Ovary (tissue), 9 donors: Measurements from ENCODE around the gene YIF1A. TPM values are rescaled to one million over a fixed set of nuclear protein-coding genes. Genes with fewer than 3 reads are reported as not detected.

ENCODE experiments used
- DNase-seq, 5 donors: peaks; one replicate each; pipeline ENCODE4 v3.0.0-alpha.2; 2019 to 2020
- H3K27ac ChIP-seq, 2 donors: fragments of 200-600 bp; one replicate each; pipeline versions ENCODE4 v1.5.1 to v1.8.0; 2019 to 2022
- H3K27me3 ChIP-seq: fragments of 200-600 bp; one replicate; pipeline ENCODE4 v1.8.0; 2022
- H3K36me3 ChIP-seq: fragments of 200-600 bp; sonication (generic); one replicate; pipeline ENCODE4 v1.5.1; 2019
- H3K4me1 ChIP-seq: one replicate; pipeline ENCODE4 v1.8.1; 2013; ENCODE audit warnings: mild to moderate bottlenecking, moderate library complexity; ENCODE audit not compliant: insufficient read depth
- H3K4me3 ChIP-seq: fragments of 200-600 bp; sonication (generic); one replicate; pipeline ENCODE4 v1.5.1; 2017
- H3K9me3 ChIP-seq, 2 donors: fragments of 200-600 bp in 1 of 2; sonication (generic) in 1 of 2; one replicate each; pipeline versions ENCODE4 v1.5.1 to v1.8.1; 2013 to 2019; ENCODE audit warnings: mild to moderate bottlenecking in 1 of 2, moderate library complexity in 1 of 2
- CTCF ChIP-seq, 3 donors: fragments of 450-650 bp in 2 of 3; fragments of 200-600 bp in 1 of 3; IDR thresholded peaks; one replicate each; pipeline versions ENCODE4 v1.5.1 to v1.8.0; 2016 to 2022; ENCODE audit warnings: antibody characterized with exemption in 3 of 3, mild to moderate bottlenecking in 1 of 3
- EP300 ChIP-seq: sonication (generic); formaldehyde crosslinking; IDR thresholded peaks from one replicate; pipeline ENCODE4 v1.6.1; 2017; ENCODE audit warnings: antibody characterized with exemption
- POLR2A ChIP-seq: fragments of 450-650 bp; IDR thresholded peaks from one replicate; pipeline ENCODE4 v1.6.1; 2017; ENCODE audit warnings: antibody characterized with exemption, mild to moderate bottlenecking, moderate library complexity
- WGBS, 3 donors: extraction: QIAGEN DNeasy Blood & Tissue Kit in 1 of 3; methylation state at CpG; one replicate each; pipeline versions ENCODE4 v1.1.5 to v1.1.7; 2013 to 2017; 5-methylcytosine and 5-hydroxymethylcytosine counted together
- intact Hi-C, 4 donors: fragments of 100-400 bp; cut with DNase I; formaldehyde crosslinking; loops; one replicate each; pipeline versions ENCODE4 v1.11.0 to v1.15.1; 2022 to 2023
- polyA plus RNA-seq, 2 donors: library from polyadenylated mRNA; stranded (reverse); fragments of 200-250 nt in 1 of 2; fragments of 350-450 nt in 1 of 2; fragmentation: Illumina TruSeq in 1 of 2; extraction: RNeasy Lipid Tissue Mini Kit (QIAGEN cat#74804) in 1 of 2; gene quantifications; one replicate each; pipeline ENCODE4 v1.2.3, GENCODE V29; 2013 to 2014
- total RNA-seq, 7 donors: library from RNA; depleted of rRNA in 2 of 7; stranded (reverse); fragments of >200 nt in 2 of 7; fragmentation: NEBNext Ultra II Directional in 3 of 7; extraction: Animal tissue kit (Norgen Biotek cat#: 25700) in 3 of 7; gene quantifications; one replicate each; pipeline versions ENCODE4 v1.1.0 to v1.2.4, GENCODE V29; 2016 to 2023
- donor health status: DM: no; HTN: no; CAD: no; lungs with moderate emphysema.
- donor health status: DM: no; HTN: no; CAD: no.
- donor health status: Bipolar disorder and iron deficiency.
- donor health status: DM: yes; HTN: yes; CAD: no.
- donor health status: DM: no; HTN: no; CAD: no.
- donor health status: DM: yes; HTN: yes; CAD: no.

YIF1A gene
- total and polyA plus RNA-seq, 9 donors = 39.3 to 91.0 (median 64.2) TPM

- TF ChIP-seq EP300 = no peak
- TF ChIP-seq POLR2A = no peak
- Histone ChIP-seq H3K4me1 (no peaks in the 10 kb centered on the region), H3K9me3 (no peaks in the 10 kb centered on the region), H3K4me3 (no peak overlapping the region), H3K27me3 (no peaks in the 10 kb centered on the region), H3K27ac (no peak overlapping the region), H3K36me3 (no peaks in the 10 kb centered on the region)
- no peak for DNase-seq
- WGBS, 3 donors = 78 to 87% (median 81%) methylated on average over 6 of the region's 6 CpGs
- intact Hi-C loops = no loop called here
Observed at GRCh38 chr11:66248903-66249302, 40.0 kb downstream of the YIF1A start.

- H3K27ac ChIP-seq = no peak overlapping the region
- H3K27me3 ChIP-seq = no peaks in the 10 kb centered on the region
- TF ChIP-seq CTCF (IDR thresholded peaks at IDR 0.05) (no peak), POLR2A (no peak), EP300 (no peak)
- H3K4me1 ChIP-seq = no peaks in the 10 kb centered on the region
- WGBS, 3 donors = 78 to 83% (median 80%) methylated on average over 3 of the region's 3 CpGs
- no peak overlapping the region for H3K4me3 ChIP-seq
- no peak for DNase-seq
- H3K36me3 ChIP-seq = no peaks in the 10 kb centered on the region
- intact Hi-C loops = no loop called here
- no peaks in the 10 kb centered on the region for H3K9me3 ChIP-seq
Observed at GRCh38 chr11:66247801-66248200, 41.1 kb downstream of the YIF1A start.

DNA sequence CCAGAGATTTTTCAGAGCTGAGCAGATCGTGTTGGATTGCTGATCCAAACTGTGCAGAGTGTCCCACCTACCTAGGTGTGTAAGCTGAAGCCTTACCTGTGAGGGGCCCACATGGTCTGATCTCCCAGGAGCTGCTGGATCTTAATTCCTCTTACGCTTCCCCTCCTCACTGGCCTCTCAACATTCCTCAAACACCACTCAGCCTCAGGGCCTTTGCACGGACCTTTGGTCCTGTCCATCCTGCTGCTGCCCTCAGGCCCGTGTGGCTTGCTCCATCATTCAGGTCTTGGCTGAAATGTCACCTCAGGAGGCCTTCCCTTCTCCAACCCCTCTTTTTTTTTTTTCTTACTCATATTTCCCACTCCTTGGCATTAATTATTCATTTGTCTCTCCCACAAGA lies 41.6 kb downstream of the YIF1A start:
- Histone ChIP-seq H3K36me3 (no peaks in the 10 kb centered on the region), H3K4me3 (no peak overlapping the region), H3K9me3 (no peaks in the 10 kb centered on the region), H3K27me3 (no peaks in the 10 kb centered on the region), H3K27ac (no peak overlapping the region), H3K4me1 (no peaks in the 10 kb centered on the region)
- no peak for TF ChIP-seq CTCF (IDR thresholded peaks at IDR 0.05)
- no peak for TF ChIP-seq POLR2A
- TF ChIP-seq EP300 = no peak
- no peak for DNase-seq
- intact Hi-C loops = no loop called here
- 87 to 89% (median 87%) methylated on average over 4 of the region's 4 CpGs for WGBS, 3 donors

GRCh38 chr11:66243782-66244535 lies 45.0 kb downstream of the YIF1A start:
- Histone ChIP-seq H3K4me3 (no peak overlapping the region), H3K36me3 (no peaks in the 10 kb centered on the region), H3K4me1 (no peaks in the 10 kb centered on the region), H3K9me3 (no peaks in the 10 kb centered on the region), H3K27ac (no peak overlapping the region), H3K27me3 (no peaks in the 10 kb centered on the region)
- DNase-seq = no peak
- WGBS, 3 donors = 63 to 68% (median 64%) methylated on average over 13 of the region's 13 CpGs
- intact Hi-C loops = no loop called here
- TF ChIP-seq EP300 = no peak

- Histone ChIP-seq H3K9me3 (no peaks in the 10 kb centered on the region), H3K4me3 (no peak overlapping the region), H3K4me1 (no peaks in the 10 kb centered on the region), H3K36me3 (no peaks in the 10 kb centered on the region), H3K27me3 (no peaks in the 10 kb centered on the region), H3K27ac (no peak overlapping the region)
- peak in 3 of 5 donors; percentile 41 to 64 (median 53) for DNase-seq
- TF ChIP-seq CTCF (IDR thresholded peaks at IDR 0.05) (no peak), EP300 (no peak), POLR2A (no peak)
- WGBS, 3 donors = 32 to 37% (median 34%) methylated on average over 10 to 14 of the region's 14 CpGs
- intact Hi-C loops = no loop called here
Observed at GRCh38 chr11:66242095-66242765, 46.7 kb downstream of the YIF1A start.
